Activated effector memory CD4-positive, alpha-beta T cell treated with anti-CD3 and anti-CD28 coated beads, Interleukin-2, amount 50 U/mL, for 16 hours (primary cell): Measurements from ENCODE around the gene TGFBR3.

Source experiments
- DNase-seq: peaks from one replicate; pipeline ENCODE4 v3.0.0-alpha.2; 2020

Gene TGFBR3

DNA sequence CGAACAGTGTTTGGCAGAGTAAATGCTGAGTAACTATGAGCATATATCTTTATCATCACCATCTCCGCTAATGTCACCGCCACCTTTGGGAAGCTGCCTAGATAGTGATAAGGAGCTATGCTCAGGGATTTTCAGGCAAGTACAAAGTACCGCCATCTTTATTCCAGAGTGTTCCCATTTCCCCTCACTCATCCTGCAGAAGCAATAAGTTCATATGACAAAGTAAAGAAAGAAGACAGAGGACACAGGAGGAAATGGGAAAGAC is 89.6 kb downstream of the TGFBR3 start:
- no peak for DNase-seq

DNA sequence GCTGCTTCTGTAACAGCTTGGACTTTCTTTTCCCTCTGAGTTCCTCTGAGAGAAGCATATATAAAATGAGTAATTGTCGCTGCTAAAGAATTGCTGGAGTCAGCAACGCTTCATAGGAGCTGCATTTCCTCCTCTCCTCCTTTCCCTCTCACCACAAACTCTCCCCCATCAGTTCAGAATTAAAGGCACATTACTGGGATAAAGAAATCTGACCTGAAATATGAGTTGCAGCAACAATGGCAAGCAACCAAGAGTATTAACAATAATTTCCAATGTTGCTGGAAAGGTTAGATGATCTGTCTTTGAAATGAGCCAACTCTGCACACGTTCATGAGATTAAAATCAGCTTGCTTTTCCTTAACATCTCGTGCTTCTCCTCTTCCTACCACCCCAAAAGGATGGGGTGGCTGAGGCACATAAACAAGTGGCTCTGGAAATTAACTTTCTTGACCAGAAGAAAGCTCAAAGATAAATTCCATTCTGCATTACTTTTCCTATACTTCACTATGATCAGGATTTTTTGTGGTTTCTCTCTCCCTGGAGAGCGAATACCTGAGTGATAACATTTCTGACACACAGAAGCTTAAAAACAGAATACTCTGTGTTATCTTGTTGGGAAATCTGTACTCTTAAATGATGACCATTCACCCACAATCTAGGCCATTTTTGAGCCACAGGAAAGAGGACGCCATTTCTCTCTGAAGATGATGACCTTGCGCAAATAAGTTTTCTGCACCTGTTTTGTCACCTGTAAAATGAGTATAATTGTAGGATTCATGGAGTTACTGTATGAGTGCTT is 90.2 kb downstream of the TGFBR3 start:
- no peak for DNase-seq

DNA sequence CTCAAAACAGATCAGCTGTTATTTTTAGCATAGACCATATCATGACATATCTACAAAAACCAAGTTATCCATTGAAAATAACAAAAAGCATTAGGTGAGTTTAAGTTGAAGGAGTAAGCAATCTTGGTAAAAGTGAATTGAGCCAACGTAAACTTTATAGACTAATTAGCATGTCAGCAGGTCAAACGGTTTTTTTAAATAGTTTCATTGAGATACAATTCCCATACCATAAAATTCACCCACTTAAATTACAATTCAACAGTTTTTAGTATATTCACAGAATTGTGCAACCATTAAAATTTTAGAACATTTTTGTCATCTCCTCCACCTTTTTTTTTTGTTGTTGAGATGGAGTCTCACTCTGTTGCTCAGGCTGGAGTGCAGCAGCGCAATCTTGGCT is 92.1 kb downstream of the TGFBR3 start:
- no peak for DNase-seq

DNA sequence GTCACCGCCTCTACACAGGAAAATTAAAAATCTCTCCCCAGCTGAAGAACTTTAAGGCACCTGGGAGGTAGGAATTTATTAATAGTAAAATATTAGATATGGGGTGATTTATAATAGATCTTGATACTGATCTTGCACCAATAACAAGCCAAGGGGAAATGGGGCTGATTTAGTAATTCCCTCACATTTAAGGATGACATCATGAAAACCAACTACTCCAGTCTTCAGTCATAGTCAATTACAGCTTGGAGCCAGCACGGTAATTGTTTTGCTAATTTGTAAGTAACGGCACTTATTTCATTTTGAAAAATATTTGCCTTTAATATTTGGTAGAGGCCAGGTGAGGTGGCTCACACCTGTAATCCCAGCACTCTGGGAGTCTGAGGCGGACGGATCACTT is 92.8 kb downstream of the TGFBR3 start:
- DNase-seq, result no peak

DNA sequence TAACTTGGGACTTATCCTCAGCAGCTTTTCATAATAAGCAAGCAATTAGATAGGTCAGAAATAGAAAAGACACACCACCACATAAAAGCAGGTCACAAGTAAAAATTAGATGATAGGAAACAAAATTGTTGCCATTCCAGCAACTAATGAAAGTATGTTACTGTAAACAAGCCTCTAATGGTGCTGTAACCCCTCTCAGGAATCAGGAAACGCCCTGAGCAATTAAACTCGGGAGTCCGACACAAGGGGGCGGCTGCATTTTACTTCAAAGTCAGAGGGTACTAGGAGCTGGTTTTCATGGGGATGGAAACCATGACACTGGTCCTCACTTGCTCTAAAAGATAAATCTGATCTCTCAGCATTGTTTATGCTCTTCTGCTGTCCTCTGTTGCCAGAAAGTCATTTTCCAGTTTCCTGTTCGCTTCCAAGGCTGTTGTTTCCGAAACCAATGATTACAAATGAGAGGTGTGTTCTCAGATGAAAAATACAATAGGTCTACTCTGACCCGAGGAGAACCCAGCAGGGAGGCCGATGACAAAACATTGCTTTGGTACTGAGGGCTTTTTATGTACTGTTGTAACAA is 93.4 kb downstream of the TGFBR3 start:
- DNase-seq, result no peak

DNA sequence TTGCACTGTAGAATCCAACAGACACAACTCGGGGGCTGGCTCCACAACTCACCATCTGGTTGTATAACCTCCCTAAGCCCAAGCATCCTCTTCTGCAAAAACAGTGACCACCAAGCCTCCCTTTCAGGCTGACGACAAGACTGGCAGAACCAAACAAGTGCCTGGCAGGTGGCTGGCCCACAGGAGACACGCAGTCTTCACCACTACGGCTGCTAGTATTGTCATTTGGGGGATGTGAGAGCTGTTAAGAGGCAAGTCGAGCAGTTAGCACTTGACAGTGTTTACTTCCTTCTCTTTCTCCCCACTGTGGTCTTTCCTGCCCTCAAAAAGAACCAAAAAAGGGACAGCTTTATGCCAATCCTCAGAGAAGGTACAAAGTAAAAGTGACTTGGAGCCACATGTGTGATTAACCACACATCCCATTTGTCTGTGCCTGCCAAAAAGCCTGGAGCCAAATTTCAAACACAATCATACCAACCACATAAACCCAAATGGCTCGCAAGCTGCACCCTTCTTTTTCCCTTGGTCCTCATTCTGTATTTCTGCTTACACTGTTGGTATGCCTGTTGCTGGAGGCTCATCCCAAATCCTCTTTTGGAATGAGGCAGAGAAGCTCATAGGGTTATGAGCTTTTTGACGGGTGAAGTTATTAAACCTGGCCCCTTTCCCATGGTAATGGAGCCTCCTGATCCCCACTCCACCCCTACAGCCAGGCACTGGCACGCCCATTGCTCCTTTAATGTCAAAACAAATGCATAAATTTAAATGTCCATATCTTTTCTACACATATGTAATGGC is 94.1 kb downstream of the TGFBR3 start:
- DNase-seq, result no peak

DNA sequence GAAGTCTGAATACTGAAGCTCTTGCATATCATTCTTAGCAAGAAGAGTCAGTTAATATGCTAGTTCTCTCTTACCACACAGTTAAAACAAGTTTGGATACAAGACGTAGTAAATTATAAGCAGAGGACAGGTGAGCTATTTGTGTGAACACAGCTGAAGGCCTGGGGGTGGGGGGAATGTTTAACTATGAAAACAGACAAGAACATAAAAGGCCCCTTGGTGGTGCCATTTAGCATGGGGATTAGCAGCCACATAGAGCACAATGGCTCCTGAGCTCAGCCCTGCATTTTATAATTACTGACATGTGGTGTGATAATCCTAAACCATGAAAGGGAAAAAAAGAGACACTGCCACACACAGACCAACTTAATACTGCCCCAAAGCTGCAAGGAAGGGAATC is 94.8 kb downstream of the TGFBR3 start:
- DNase-seq, result no peak

DNA sequence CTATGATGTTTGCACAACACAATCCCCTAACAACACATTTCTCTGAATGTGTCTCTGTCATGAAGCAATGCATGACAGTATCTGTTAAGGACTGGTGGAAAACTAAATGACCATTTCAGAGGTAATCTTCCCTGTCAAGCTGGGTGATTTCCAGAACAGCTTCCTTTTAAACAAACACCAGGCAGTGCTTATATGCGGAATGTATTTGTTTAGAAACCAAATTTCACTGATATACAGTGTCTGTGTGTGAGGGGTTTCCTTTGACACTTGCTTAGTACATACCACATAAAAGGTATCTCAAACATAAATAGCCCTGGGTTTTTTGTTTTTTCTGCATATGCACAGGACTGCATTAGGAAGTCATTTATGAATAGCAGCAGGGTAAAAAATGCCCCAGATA is 95.6 kb downstream of the TGFBR3 start:
- no peak for DNase-seq

DNA sequence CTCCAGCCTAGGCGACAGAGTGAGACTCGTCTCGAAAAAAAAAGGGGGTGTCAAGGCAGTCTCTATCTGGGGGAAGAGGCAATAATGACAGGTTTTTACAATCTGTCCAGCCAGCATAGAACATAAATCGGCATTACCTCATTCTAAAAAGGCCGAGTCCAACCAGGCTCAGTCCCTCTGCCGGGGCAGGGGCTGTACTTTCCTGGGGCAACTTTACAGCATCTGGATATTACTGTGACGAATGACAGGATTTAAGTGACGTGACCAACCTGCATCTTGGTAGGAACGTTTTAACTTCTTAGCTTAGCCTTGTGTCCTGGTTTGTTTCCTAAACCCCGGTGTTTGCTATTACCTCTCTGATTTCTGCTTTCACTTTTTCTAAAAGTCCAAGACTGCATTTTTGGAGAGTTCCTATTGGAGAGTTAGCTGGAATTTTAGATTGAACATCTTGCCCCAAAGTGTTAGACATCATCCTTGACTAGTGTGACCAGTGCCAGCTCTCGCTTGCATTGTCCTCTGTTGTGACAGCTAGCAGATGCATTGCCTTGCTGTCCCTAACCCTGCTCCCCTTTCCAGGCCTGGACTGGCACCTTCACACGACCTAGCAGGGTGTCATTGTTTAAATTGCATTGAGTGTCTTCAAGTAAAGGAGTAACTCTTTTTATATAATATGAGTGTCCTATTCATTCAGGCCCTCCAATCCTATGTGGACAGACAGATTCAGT is 96.5 kb downstream of the TGFBR3 start:
- no peak for DNase-seq

DNA sequence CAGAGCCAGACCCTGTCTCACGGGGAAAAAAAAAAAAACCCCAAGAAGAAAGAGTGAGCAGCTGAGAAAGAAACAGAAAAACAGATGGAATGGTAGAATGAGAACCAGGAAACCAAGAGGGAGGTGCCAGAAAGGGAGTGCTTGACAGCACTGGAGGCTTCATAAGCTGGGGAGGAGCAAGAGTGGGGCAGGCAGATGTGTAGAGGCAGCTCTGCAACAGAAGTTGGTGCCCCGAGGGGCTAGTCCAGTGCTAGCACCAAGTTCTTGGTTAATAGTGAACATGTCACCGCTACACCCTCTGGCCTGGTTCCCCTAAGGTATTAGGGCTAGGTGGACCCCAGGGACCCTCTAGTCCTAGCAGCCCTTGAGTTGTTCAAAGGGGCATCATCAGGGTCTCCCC is 98.0 kb downstream of the TGFBR3 start:
- no peak for DNase-seq

DNA sequence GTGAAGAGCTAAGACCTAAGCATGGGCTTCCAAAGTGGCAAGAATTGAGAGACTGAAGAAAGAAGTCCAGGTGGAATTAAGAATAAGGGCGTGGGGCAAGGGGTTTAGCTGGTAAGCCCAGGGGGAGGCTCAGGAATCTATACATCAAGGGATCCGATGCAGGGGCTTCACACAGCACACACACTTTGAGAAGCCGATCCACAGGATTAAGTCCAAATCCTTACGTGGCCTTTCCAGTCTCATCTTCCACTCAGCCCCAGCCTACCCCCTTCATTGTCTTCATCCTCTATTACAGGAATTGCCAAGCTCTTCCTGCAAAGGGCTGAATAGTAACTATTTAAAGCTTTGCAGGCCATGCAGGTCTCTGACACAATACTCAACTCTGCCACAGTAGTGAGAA is 101.3 kb downstream of the TGFBR3 start:
- no peak for DNase-seq

DNA sequence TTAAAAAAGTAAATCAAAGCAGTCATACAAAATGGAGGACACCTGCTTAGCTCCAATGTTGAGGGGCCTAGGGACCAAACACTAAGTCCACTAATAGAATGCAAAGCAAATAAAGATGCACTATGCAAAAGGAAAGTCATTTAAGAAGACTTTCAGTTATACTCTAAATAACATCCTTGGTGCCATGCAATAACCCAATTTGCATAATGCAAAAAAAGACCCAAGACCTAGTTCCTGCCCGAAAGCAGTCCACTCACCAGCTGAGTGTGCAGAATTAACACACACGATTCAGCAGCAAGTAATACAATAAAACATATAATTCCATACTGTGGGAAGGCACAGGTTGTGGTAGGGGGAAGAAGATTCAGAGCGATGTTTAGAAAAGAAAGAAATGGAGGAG is 101.8 kb downstream of the TGFBR3 start:
- DNase-seq, result no peak

DNA sequence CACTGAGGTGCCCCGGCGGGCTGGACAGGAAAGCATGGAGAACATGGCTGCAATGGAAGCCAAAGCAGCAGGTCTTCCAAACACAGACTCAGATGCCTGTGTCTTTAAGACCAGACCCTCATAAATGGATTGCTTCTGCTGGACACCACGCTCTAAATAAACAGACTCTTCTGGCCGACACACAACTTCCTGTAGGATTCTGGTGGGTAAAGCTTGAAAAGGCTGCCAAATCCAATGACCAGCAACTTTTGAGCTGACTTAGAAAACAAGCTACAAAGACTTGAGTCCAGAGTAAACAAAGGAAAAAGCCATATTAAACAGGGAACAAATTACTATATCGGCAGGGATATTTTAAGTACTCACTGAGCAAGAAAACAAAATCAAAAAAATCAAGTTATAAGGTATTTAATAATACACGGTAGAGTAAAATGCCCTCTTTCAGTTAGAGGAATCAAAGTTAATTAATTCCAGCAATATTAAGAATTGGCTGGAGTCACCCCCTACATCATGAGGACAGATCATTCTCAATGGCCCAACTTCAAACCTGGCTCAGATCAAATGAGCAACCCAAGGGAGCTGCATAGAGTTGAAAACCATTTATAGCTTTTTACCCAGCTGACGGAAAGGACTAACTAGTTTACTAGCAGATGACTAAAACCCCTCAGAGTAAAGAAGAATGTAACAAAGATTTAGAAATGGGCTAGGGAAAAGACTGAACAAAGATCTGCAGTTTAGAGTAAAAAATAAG is 102.4 kb downstream of the TGFBR3 start:
- DNase-seq, result no peak

DNA sequence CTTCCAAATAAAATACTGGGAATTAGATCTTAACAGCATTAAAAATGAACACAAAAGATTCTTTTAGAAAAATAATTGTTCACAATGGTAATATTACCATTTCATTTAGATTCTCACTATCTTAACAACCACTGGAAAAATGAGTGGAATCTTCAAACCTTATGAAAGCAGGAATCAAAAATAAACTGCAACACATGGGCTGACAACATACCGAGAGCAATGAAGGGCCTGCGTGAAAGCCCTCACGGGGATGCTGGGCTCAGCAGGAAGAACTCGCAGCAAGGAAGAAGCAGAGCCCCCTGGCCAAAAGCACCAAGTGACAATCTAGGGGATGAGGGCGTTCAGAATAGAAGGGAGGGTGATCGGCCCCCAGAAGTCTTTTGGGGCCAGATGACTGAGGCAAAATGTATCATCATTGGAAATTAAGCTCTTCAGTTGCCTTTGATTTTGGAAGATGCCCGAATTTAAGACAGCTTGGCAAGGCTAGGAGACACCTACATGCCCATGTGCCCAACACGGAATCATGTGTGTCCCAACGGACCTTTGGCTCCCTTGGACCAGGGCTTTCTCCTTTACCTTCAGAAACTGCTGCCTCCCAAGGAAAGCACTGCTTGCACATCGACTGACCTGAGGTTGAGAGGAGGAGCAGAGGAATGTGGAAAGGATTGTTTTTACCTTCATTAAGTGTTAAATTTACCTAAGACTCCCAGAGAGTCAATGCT is 103.9 kb downstream of the TGFBR3 start:
- no peak for DNase-seq

DNA sequence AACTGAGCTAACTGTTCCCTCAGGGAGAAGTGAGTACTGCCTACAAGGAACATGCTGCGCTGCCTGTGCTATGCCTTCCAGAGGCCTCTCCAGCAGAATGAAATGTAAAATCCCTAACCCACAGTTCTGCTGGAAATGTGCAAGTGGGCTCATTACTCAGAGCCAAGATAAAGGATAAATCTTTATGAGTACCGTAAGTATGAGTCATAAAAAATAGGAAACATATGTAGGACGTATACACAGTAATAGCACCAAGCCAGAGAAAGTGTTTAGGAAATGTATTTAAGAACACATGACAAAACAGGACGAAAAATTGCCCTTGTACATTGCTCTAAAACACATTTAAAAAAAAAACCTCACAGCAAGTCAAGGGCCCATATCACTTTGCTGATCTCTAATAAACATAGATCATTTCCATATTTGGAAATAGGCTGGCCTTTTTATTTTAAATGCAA is 104.6 kb downstream of the TGFBR3 start:
- no peak for DNase-seq

DNA sequence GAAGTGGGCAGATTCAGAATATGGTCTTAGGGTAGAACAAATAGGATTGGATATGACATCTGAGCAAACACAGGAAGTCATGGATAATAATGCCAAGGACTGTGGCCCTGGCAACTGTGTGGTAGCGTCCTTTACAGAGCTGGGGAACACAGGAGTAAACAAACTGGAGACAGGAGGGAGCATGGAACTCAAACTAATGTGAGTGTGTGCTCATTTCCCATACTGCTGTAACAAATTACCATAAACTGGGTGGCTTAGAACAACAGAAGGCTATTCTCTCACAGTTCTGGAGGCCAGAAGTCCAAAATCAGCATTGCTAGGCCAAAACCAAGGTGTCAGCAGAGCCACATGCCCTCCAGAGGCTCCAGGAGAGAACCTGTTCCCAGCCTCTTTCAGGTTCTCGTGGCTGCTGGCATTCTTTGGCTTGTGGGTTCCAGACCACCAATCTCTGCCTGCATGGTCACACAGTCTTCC is 106.4 kb downstream of the TGFBR3 start:
- no peak for DNase-seq

DNA sequence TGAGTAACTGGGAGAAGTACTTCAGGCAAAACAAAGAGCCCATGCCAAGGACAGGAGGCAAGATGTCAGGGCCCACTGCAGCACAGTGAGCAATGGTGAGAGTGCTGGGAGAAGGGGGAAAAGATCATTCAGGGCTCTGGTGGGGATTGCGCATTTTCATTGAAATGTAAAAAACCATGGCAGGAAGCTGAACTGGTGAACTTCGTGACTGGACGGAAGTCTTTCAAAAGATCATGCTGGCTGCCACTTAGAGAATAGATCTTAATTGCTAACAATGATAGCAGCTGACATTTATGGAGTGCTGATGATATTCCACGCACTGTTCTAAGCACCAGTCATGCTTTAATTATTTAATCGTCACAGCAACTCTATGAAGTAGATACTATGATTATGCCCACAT is 107.0 kb downstream of the TGFBR3 start:
- no peak for DNase-seq

DNA sequence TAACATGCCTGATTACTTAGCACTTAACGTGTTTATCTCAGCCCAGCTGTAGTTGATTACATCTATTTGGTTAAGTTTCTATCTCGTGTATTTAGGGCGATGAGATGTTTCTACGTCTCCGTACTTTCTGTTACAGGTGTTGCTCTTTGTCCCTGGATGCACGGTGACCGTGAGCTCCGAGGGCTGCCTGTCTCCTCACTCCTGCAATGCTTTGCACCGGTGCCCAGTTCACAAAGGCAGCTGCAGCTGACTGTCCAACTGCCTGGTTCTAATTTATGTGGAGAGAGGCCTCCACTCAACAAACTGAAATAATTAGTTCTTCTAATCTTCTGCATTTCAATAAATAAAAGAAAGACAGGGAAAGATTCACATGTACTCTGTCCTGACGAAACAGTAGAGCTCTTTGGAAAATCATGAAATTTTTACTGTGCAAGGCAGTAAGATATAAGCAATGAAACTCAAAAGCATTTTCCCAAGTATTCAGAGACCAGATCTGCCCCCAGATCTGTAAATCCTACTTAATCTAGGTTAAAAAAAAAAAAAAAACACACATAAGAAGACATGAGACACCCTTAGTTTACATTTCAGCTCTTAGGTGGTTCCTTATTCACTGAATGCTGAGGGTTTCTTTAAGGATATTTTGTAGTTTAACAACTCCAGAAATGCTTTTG is 108.2 kb downstream of the TGFBR3 start:
- no peak for DNase-seq

DNA sequence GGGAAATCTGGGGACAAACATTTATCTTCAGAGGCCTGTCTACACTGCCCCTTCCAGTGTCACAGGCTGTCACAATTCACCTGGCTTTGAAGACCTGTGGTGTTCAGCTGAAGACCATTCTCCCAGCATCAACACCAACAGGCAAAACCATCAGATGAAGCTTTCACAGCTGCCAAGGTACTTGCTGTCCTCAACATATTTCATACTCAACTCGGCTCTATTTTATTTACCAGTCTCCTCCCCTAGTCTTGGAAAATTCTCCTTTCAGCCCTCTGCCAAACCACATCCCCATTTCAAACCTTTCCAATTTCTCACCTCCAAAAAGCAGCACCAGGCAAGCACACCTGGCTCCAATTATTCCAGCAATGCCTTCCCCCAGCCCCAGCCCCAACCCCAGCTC is 108.8 kb downstream of the TGFBR3 start:
- DNase-seq, result no peak

DNA sequence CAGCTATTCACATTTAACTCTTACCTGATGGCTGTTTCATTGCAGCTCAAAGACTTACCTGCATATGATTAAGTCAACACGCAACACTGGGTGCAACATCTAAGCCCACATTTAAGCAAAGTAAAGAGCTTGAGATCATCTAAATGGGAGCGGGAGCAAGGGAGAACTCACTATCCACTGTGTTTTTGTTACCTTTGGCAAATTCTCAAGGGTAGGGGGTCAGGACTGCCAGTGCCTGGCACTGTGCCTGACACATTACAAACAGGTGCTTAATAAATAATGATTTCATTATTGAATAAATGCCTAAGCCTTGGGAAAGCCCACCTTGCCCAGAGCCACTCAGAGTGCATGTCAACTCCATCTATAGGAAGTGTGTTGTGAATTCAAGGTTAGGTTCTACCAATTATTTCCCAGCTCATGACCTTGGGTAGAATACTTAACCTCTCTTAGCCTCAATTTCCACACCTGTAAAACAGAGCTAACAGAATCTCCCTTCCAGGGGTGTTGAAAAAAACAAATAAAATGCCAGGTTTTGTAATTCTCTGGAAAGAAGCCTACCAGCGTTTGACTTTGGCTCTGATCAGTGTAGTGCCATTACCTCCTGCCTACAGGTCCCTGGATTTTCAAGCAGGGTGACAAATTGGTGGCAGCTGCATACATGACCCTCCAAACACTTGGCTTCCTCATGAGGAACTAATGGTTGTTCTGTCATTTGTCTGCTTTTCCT is 109.7 kb downstream of the TGFBR3 start:
- no peak for DNase-seq

DNA sequence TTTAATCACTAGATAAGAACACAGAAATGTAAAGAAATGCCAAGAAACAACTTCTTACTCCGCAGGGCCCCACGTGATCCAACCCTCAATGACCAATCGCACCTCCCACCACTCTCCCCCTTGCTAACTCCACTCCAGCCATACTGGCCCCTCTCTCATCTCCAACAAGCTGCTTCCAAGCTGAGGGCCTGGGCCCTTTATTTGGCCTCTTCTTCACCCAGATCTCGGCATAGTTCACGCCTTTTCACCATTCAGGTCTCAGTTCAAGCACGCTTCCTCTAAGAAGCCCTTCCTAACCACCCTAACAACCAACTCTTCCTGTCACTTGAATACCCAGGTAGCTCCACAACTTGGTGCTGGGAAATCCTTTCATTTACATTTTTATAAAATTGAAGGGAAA is 110.7 kb downstream of the TGFBR3 start:
- no peak for DNase-seq
